Esophagus squamous epithelium (tissue), 5 donors: ENCODE measurements around the gene HIBADH. TPM values are rescaled to one million over a fixed set of nuclear protein-coding genes. Genes with fewer than 3 reads are reported as not detected.

Source experiments
- DNase-seq: peaks from one replicate; lab custom pipeline; 2025; lab: John Stamatoyannopoulos, UW
- H3K27ac ChIP-seq, 4 donors: fragments of 200-600 bp; sonication (generic); one replicate each; pipeline ENCODE4 v1.5.1; 2016 to 2019; ENCODE audit warnings: mild to moderate bottlenecking in 1 of 4
- H3K27me3 ChIP-seq, 4 donors: fragments of 200-600 bp; sonication (generic); 1 replicate in 3 of 4; 2 replicates in 1 of 4; pipeline versions ENCODE4 v1.5.1 to v1.6.0; 2017 to 2021; ENCODE audit warnings: antibody characterized with exemption in 1 of 4
- H3K36me3 ChIP-seq, 3 donors: fragments of 200-600 bp; sonication (generic); one replicate each; pipeline ENCODE4 v1.5.1; 2016 to 2019
- H3K4me1 ChIP-seq, 3 donors: fragments of 200-600 bp; sonication (generic); one replicate each; pipeline ENCODE4 v1.5.1; 2017 to 2019
- H3K4me3 ChIP-seq, 4 donors: fragments of 200-600 bp; sonication (generic); 1 replicate in 3 of 4; 2 replicates in 1 of 4; pipeline ENCODE4 v1.5.1; 2016 to 2019; ENCODE audit warnings: mild to moderate bottlenecking in 2 of 4, moderate library complexity in 1 of 4
- H3K9me3 ChIP-seq, 3 donors: fragments of 200-600 bp; sonication (generic); one replicate each; pipeline ENCODE4 v1.5.1; 2016 to 2019
- CTCF ChIP-seq, 6 experiments: fragments of 450-650 bp in 4 of 6; fragments of 200-600 bp in 2 of 6; sonication (generic) in 2 of 6; IDR thresholded peaks; one replicate each; pipeline ENCODE4 v1.5.1; 2016 to 2019; ENCODE audit warnings: antibody characterized with exemption in 6 of 6, mild to moderate bottlenecking in 4 of 6, moderate library complexity in 4 of 6
- POLR2A ChIP-seq, 4 donors: fragments of 450-650 bp; IDR thresholded peaks; one replicate each; pipeline ENCODE4 v1.6.1; 2017; ENCODE audit warnings: antibody characterized with exemption in 4 of 4, mild to moderate bottlenecking in 4 of 4, moderate library complexity in 3 of 4
- whole genome bisulfite sequencing, 2 donors: methylation state at CpG; one replicate each; pipeline ENCODE4 v1.1.5; 2018; 5-methylcytosine and 5-hydroxymethylcytosine counted together
- intact Hi-C: fragments of 100-400 bp; cut with DNase I; formaldehyde crosslinking; loops from one replicate; pipeline ENCODE4 v1.15.0; 2022
- total RNA-seq, 4 donors: library from RNA; depleted of rRNA; stranded (reverse); fragments of >200 nt; gene quantifications; one replicate each; pipeline ENCODE4 v1.1.0, GENCODE V29; 2016
- donor health status: DM: yes; HTN: yes; CAD: no.

The HIBADH gene
- total RNA-seq, 4 donors from 2014 or later: 8.0 to 22.1 (median 14.8) TPM

- Histone ChIP-seq H3K27ac (no peak overlapping the region), H3K36me3 (peaks cover 0 to 50% (median 0%) of the 10 kb centered on the region in 3 donors), H3K4me3 (no peak overlapping the region), H3K27me3 (no peaks in the 10 kb centered on the region), H3K9me3 (no peaks in the 10 kb centered on the region), H3K4me1 (peaks cover 0 to 9% (median 0%) of the 10 kb centered on the region in 3 donors)
- DNase-seq: no peak
- WGBS, 2 donors: 52 to 55% methylated on average over 1 of the region's 1 CpG
- no peak for TF ChIP-seq CTCF (IDR thresholded peaks at IDR 0.05)
- TF ChIP-seq POLR2A (IDR thresholded peaks at IDR 0.05): no peak
- intact Hi-C loops: no loop called here
Measured at GRCh38 chr7:27526611-27527347, 135.9 kb downstream of the HIBADH start.

- WGBS, 2 donors: 55 to 61% methylated on average over 5 of the region's 5 CpGs
Measured at GRCh38 chr7:27526131-27526530, 136.6 kb downstream of the HIBADH start.

GRCh38 chr7:27523321-27523720 lies 139.4 kb downstream of the HIBADH start:
- TF ChIP-seq CTCF (IDR thresholded peaks at IDR 0.05) (no peak), POLR2A (IDR thresholded peaks at IDR 0.05) (no peak)
- no peak overlapping the region for H3K27ac ChIP-seq
- no peak for DNase-seq
- peaks cover 0 to 16% (median 0%) of the 10 kb centered on the region in 3 donors for H3K4me1 ChIP-seq
- H3K36me3 ChIP-seq: peaks cover 0 to 22% (median 0%) of the 10 kb centered on the region in 3 donors
- intact Hi-C loops: no loop called here
- H3K9me3 ChIP-seq: no peaks in the 10 kb centered on the region
- no peaks in the 10 kb centered on the region for H3K27me3 ChIP-seq
- no peak overlapping the region for H3K4me3 ChIP-seq

More at GRCh38 chr7:27526131-27526530, 136.6 kb downstream of the HIBADH start:
- intact Hi-C loops: no loop called here
- Histone ChIP-seq H3K9me3 (no peaks in the 10 kb centered on the region), H3K27me3 (no peaks in the 10 kb centered on the region), H3K36me3 (peaks cover 0 to 48% (median 0%) of the 10 kb centered on the region in 3 donors), H3K4me3 (no peak overlapping the region), H3K4me1 (peaks cover 0 to 9% (median 0%) of the 10 kb centered on the region in 3 donors), H3K27ac (no peak overlapping the region)
- no peak for DNase-seq
- TF ChIP-seq POLR2A (IDR thresholded peaks at IDR 0.05): no peak
- no peak for TF ChIP-seq CTCF (IDR thresholded peaks at IDR 0.05)

GRCh38 chr7:27522566-27522965 lies 140.1 kb downstream of the HIBADH start:
- 90 to 93% methylated on average over 2 of the region's 2 CpGs for WGBS, 2 donors
- Histone ChIP-seq H3K27ac (no peak overlapping the region), H3K27me3 (no peaks in the 10 kb centered on the region), H3K4me3 (no peak overlapping the region), H3K4me1 (peaks cover 0 to 16% (median 0%) of the 10 kb centered on the region in 3 donors), H3K9me3 (no peaks in the 10 kb centered on the region), H3K36me3 (peaks cover 0 to 22% (median 0%) of the 10 kb centered on the region in 3 donors)
- no peak for DNase-seq
- intact Hi-C loops: no loop called here
- no peak for TF ChIP-seq POLR2A (IDR thresholded peaks at IDR 0.05)
- TF ChIP-seq CTCF (IDR thresholded peaks at IDR 0.05): no peak
